Mesangial cell (primary cell): ENCODE measurements around the gene NPNT. TPM values are rescaled to one million over a fixed set of nuclear protein-coding genes. Genes with fewer than 3 reads are reported as not detected.

ENCODE experiments used
- total RNA-seq: library from RNA; depleted of rRNA; stranded (reverse); fragments of >200 nt; gene quantifications from 2 replicates; pipeline ENCODE4 v1.2.3, GENCODE V29; 2015

Gene NPNT
- total RNA-seq: 0.16 and 7.5 TPM in 2 replicates

GRCh38 chr4:105894660-105895582 is at the start of gene NPNT:
NPNT (plus strand) TSS chr4:105895471; CDS start chr4:105895653, 182 bp downstream.

Other genes starting within 250 kb of the NPNT start
- 11.6 and 13.6 TPM in 2 replicates for gene INTS12, start 186.8 kb upstream of the NPNT start, total RNA-seq
- gene GSTCD, start 186.7 kb upstream of the NPNT start, total RNA-seq: 11.0 and 20.2 TPM in 2 replicates